CD8-positive, alpha-beta memory T cell (primary cell): ENCODE measurements around the gene EWSR1. TPM values are rescaled to one million over a fixed set of nuclear protein-coding genes. Genes with fewer than 3 reads are reported as not detected.

Source experiments
- CTCF ChIA-PET: fragments of 350-600 bp; sonication (Branson Sonifier 250); formaldehyde crosslinking; loops from one replicate; lab custom pipeline; 2021; ENCODE audit warnings: antibody characterized with exemption; lab: Charles Lee
- POLR2A ChIA-PET: fragments of 350-600 bp; sonication (Branson Sonifier 250); formaldehyde crosslinking; loops from one replicate; lab custom pipeline; 2021; ENCODE audit warnings: antibody characterized with exemption; lab: Charles Lee
- DNase-seq, 5 donors: peaks; one replicate each; pipeline versions ENCODE4 v3.0.0 to v3.0.0-alpha.2; 2020 to 2022; ENCODE audit warnings: mixed read lengths in 1 of 5
- H3K27ac ChIP-seq: one replicate; pipeline ENCODE4 v1.7.0; 2013; ENCODE audit warnings: low read depth, mild to moderate bottlenecking, low read length, moderate library complexity
- H3K27me3 ChIP-seq: 2 replicates; pipeline ENCODE4 v1.7.0; 2013; ENCODE audit warnings: low read length, mild to moderate bottlenecking; ENCODE audit not compliant: insufficient read depth, poor library complexity, severe bottlenecking
- H3K36me3 ChIP-seq: 2 replicates; pipeline ENCODE4 v1.7.0; 2013; ENCODE audit warnings: mild to moderate bottlenecking, low read length, moderate library complexity; ENCODE audit not compliant: insufficient read depth
- H3K4me1 ChIP-seq: 2 replicates; pipeline ENCODE4 v1.7.0; 2013; ENCODE audit warnings: mild to moderate bottlenecking, low read length, moderate library complexity; ENCODE audit not compliant: insufficient read depth
- H3K4me3 ChIP-seq: 2 replicates; pipeline ENCODE4 v1.7.0; 2013; ENCODE audit warnings: mild to moderate bottlenecking, low read length
- H3K9me3 ChIP-seq: 2 replicates; pipeline ENCODE4 v1.7.0; 2013; ENCODE audit warnings: mild to moderate bottlenecking, low read length
- H3K27ac Mint-ChIP-seq, 8 donors: one replicate each; pipeline ENCODE4 v1.8.0; 2020 to 2021; ENCODE audit warnings: mixed read lengths in 8 of 8, mild to moderate bottlenecking in 6 of 8, inconsistent platforms in 3 of 8, moderate library complexity in 3 of 8
- H3K27me3 Mint-ChIP-seq, 2 donors: one replicate each; pipeline ENCODE4 v1.8.0; 2020 to 2021; ENCODE audit warnings: mixed read lengths in 2 of 2, mild to moderate bottlenecking in 1 of 2, moderate library complexity in 1 of 2
- H3K36me3 Mint-ChIP-seq, 3 donors: one replicate each; pipeline ENCODE4 v1.8.0; 2020 to 2021; ENCODE audit warnings: mixed read lengths in 3 of 3, inconsistent platforms in 1 of 3, mild to moderate bottlenecking in 1 of 3
- H3K4me1 Mint-ChIP-seq, 3 donors: one replicate each; pipeline ENCODE4 v1.8.0; 2020 to 2021; ENCODE audit warnings: mixed read lengths in 3 of 3, inconsistent platforms in 1 of 3, mild to moderate bottlenecking in 1 of 3
- H3K4me3 Mint-ChIP-seq, 7 donors: one replicate each; pipeline ENCODE4 v1.8.0; 2020 to 2021; ENCODE audit warnings: mixed read lengths in 7 of 7, mild to moderate bottlenecking in 6 of 7, moderate library complexity in 4 of 7, inconsistent platforms in 2 of 7
- H3K9me3 Mint-ChIP-seq, 5 donors: one replicate each; pipeline ENCODE4 v1.8.0; 2020 to 2022; ENCODE audit warnings: mixed read lengths in 5 of 5, mild to moderate bottlenecking in 3 of 5, moderate library complexity in 2 of 5, inconsistent platforms in 1 of 5
- polyA plus RNA-seq: library from polyadenylated mRNA; unstranded; fragments of 300-500 nt; fragmentation: Illumina TruSeq; gene quantifications from one replicate; pipeline ENCODE4 v1.2.3, GENCODE V29; 2021
- total RNA-seq, 2 experiments: library from RNA; stranded (reverse); gene quantifications; one replicate each; pipeline ENCODE4 v1.2.3, GENCODE V29; 2021

EWSR1 gene
- total and polyA plus RNA-seq, 3 experiments from 2014 or later: 219 to 327 (median 312) TPM

DNA sequence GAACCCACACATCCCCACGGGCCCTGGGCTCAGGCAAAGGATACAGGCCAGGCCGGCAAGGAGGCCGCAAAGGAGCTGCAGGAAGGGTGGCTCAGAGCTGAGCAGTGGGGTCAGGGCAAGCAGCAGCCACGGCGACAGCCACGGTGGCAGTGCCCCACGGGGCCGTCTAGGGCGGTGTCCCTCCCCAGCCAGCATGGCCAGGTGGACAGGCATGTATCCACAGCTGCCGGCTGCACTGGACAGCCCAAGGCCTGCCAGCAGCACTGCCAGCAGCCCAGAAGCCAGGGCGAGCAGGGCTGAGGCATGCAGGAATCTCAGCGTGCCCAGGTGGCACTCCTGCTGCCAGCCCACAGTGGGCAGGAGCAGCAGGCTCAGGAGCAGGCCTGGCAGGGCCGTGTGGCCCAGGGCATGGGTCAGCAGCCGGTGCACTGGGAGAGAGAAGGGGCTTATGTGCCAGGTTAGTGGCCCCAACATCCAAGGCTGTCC is 4.2 kb upstream of the EWSR1 start:
- ChIA-PET POLR2A (no interaction called here), CTCF (no interaction called here)
- H3K9me3 ChIP-seq: no peaks in the 10 kb centered on the region
- peaks cover 0 to 2% of the 10 kb centered on the region in 2 donors for H3K27me3 Mint-ChIP-seq
- peaks cover 14% of the 10 kb centered on the region for H3K4me1 ChIP-seq
- peaks cover 0 to 1% (median 0%) of the 10 kb centered on the region in 5 donors for H3K9me3 Mint-ChIP-seq
- peaks cover 0 to 15% (median 0%) of the 10 kb centered on the region in 3 donors for H3K36me3 Mint-ChIP-seq
- H3K27ac Mint-ChIP-seq: no peak overlapping the region
- H3K36me3 ChIP-seq: no peaks in the 10 kb centered on the region
- H3K27me3 ChIP-seq: no peaks in the 10 kb centered on the region
- no peak for DNase-seq
- H3K4me3 Mint-ChIP-seq: no peak overlapping the region
- H3K4me1 Mint-ChIP-seq: peaks cover 14 to 20% (median 16%) of the 10 kb centered on the region in 3 donors
- no peak overlapping the region for H3K4me3 ChIP-seq
- no peak overlapping the region for H3K27ac ChIP-seq

GRCh38 chr22:29265305-29265704 is 2.8 kb upstream of the EWSR1 start:
- CTCF ChIA-PET: no interaction called here
- H3K27me3 ChIP-seq: no peaks in the 10 kb centered on the region
- no peak for DNase-seq
- H3K4me1 ChIP-seq: peaks cover 24% of the 10 kb centered on the region
- no peaks in the 10 kb centered on the region for H3K36me3 ChIP-seq
- no peak overlapping the region for H3K27ac ChIP-seq
- H3K4me3 ChIP-seq: no peak overlapping the region
- H3K9me3 ChIP-seq: no peaks in the 10 kb centered on the region
- POLR2A ChIA-PET: no interaction called here
- H3K9me3 Mint-ChIP-seq: no peaks in the 10 kb centered on the region
- H3K27me3 Mint-ChIP-seq: peaks cover 0 to 2% of the 10 kb centered on the region in 2 donors
- peaks cover 0 to 25% (median 0%) of the 10 kb centered on the region in 3 donors for H3K36me3 Mint-ChIP-seq
- peak overlapping the region in 1 of 7 donors; percentile 100 for H3K4me3 Mint-ChIP-seq
- H3K4me1 Mint-ChIP-seq: peaks cover 29 to 34% (median 31%) of the 10 kb centered on the region in 3 donors
- H3K27ac Mint-ChIP-seq: no peak overlapping the region

GRCh38 chr22:29265929-29266328 is 2.1 kb upstream of the EWSR1 start:
- peaks cover 30% of the 10 kb centered on the region for H3K4me1 ChIP-seq

DNA sequence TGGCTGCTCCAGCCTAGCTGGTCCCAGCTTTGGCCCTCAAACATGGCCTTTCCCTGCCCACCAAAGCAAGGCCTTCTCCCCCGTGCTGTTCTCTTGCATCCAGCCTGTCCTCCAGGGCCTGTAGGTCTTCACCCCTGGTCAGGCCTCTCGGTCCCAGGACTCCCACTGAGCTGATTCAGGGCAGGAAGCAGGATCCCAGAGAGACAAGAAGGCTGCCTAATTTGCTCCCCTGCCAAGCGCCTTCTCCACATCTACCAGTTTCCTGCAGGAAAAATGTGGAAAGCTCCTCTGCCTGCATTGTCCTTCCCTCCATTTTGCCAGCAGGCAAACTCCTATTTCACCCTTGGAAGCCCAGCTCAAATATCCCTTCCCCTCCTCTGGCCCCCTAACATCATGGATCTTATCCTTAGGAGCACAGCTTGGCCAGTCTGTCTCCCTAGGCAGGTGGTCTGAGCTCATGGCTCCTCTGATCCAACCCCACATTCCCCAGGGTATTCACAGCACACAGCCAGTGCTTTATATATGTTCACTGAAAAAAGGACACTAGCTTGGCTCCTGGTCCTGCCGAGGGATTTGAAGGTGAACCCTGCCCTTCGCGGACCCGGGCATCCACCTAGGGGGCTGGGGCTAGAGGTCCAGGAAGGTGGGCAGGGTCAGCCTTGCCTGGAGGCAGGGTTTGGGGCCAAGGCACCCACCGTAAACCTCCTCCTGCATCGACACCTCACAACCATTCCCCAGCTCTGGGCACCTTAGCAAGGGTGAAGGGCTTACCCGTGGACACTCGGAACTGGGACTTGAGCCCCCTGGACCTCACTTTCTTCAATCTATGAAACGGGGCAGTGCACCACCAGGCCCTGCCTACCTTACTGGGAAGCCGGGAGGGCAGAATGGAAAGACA is 1.3 kb upstream of the EWSR1 start:
- H3K9me3 ChIP-seq: no peaks in the 10 kb centered on the region
- H3K27me3 ChIP-seq: no peaks in the 10 kb centered on the region
- peak overlapping the region; percentile 99 for H3K27ac ChIP-seq
- ChIA-PET CTCF (interaction anchor here (1.0 kb wide), 1 partner anchor 21 kb away, joined by 3 read pairs; no protein-coding TSS in a partner anchor), POLR2A (no interaction called here)
- H3K4me3 Mint-ChIP-seq: peak overlapping the region; percentile 91 to 100 (median 97)
- peaks cover 44 to 49% (median 46%) of the 10 kb centered on the region in 3 donors for H3K4me1 Mint-ChIP-seq
- H3K4me1 ChIP-seq: peaks cover 39% of the 10 kb centered on the region
- H3K27ac Mint-ChIP-seq: peak overlapping the region; percentile 73 to 100 (median 85)
- H3K36me3 ChIP-seq: no peaks in the 10 kb centered on the region
- peaks cover 0 to 37% (median 0%) of the 10 kb centered on the region in 3 donors for H3K36me3 Mint-ChIP-seq
- no peak for DNase-seq
- H3K27me3 Mint-ChIP-seq: peaks cover 0 to 2% of the 10 kb centered on the region in 2 donors
- no peaks in the 10 kb centered on the region for H3K9me3 Mint-ChIP-seq
- H3K4me3 ChIP-seq: peak overlapping the region; percentile 100

More at GRCh38 chr22:29265929-29266328, 2.1 kb upstream of the EWSR1 start:
- DNase-seq: no peak
- H3K36me3 ChIP-seq: no peaks in the 10 kb centered on the region
- H3K27ac Mint-ChIP-seq: no peak overlapping the region
- H3K9me3 Mint-ChIP-seq: no peaks in the 10 kb centered on the region
- H3K27me3 ChIP-seq: no peaks in the 10 kb centered on the region
- no peak overlapping the region for H3K4me3 ChIP-seq
- H3K27me3 Mint-ChIP-seq: peaks cover 0 to 2% of the 10 kb centered on the region in 2 donors
- no peaks in the 10 kb centered on the region for H3K9me3 ChIP-seq
- peaks cover 35 to 40% (median 37%) of the 10 kb centered on the region in 3 donors for H3K4me1 Mint-ChIP-seq
- ChIA-PET CTCF (no interaction called here), POLR2A (no interaction called here)
- peak overlapping the region in 5 of 7 donors; percentile 13 to 100 (median 91) for H3K4me3 Mint-ChIP-seq
- peaks cover 0 to 31% (median 0%) of the 10 kb centered on the region in 3 donors for H3K36me3 Mint-ChIP-seq
- H3K27ac ChIP-seq: no peak overlapping the region

GRCh38 chr22:29267462-29267857 is 608 bp upstream of the EWSR1 start:
- H3K9me3 Mint-ChIP-seq: no peaks in the 10 kb centered on the region
- peaks cover 0 to 43% (median under 1%) of the 10 kb centered on the region in 3 donors for H3K36me3 Mint-ChIP-seq
- Histone ChIP-seq H3K4me3 (peak overlapping the region; percentile 100), H3K27ac (peak overlapping the region; percentile 99), H3K9me3 (no peaks in the 10 kb centered on the region), H3K4me1 (peaks cover 46% of the 10 kb centered on the region), H3K27me3 (no peaks in the 10 kb centered on the region), H3K36me3 (peaks cover 3% of the 10 kb centered on the region)
- H3K4me3 Mint-ChIP-seq: peak overlapping the region; percentile 91 to 100 (median 97)
- POLR2A ChIA-PET: no interaction called here
- peak overlapping the region; percentile 96 to 100 (median 99) for H3K27ac Mint-ChIP-seq
- CTCF ChIA-PET: no interaction called here
- H3K4me1 Mint-ChIP-seq: peaks cover 51 to 55% (median 53%) of the 10 kb centered on the region in 3 donors
- peaks cover 0 to 2% of the 10 kb centered on the region in 2 donors for H3K27me3 Mint-ChIP-seq
- DNase-seq: no peak

DNA sequence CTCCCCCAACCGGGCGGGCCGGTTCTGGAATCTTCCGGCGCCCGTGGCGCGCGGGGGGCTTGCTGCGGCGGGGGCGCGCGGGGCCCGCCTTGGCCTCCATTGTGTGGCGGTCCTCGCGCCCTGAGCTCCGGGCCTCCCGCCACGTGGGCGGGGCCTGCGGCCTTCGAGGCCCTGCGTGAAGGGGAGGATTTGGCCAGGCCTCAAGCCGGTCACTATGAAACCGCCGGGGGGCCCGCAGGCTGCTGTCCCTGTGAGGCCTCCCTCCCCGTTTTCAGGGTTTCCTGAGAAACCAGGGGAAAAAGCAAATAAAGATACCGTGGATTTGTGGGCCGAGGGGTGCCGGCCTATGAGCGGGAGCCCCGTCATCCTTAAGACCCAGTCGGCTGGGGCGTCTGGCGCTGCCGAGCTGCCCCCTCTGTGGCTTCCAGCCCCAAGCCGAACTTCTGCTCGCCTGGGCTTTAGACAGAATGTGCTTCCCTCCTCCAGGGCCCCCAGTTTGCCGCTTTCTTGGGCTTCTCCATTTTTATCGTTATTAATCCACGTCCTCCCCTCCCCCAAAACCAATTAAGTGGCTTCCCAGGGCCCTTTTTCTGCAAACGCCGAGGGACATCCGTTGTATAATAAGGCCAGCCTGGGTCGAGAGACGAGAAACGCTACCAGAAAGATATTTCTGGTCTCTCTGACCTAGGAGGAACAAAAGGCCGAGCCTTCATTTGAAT is 602 bp downstream of the EWSR1 start:
- no peaks in the 10 kb centered on the region for H3K9me3 Mint-ChIP-seq
- peak in 4 of 5 donors; percentile 30 to 65 (median 44) for DNase-seq
- peaks cover 63 to 68% (median 65%) of the 10 kb centered on the region in 3 donors for H3K4me1 Mint-ChIP-seq
- CTCF ChIA-PET: interaction anchor here (0.9 kb wide), 1 partner anchor 23 kb away, joined by 3 read pairs; no protein-coding TSS in a partner anchor
- H3K27me3 ChIP-seq: no peaks in the 10 kb centered on the region
- peak overlapping the region; percentile 100 for H3K4me3 ChIP-seq
- POLR2A ChIA-PET: interaction anchor here (0.5 to 0.6 kb wide), 3 partner anchors 9 to 1671 kb away, joined by 3 to 5 read pairs (median 4); no protein-coding TSS in a partner anchor
- peak overlapping the region; percentile 97 to 100 (median 99) for H3K27ac Mint-ChIP-seq
- H3K27me3 Mint-ChIP-seq: peaks cover 0 to 2% of the 10 kb centered on the region in 2 donors
- H3K27ac ChIP-seq: peak overlapping the region; percentile 99
- peaks cover 0 to 55% (median 5%) of the 10 kb centered on the region in 3 donors for H3K36me3 Mint-ChIP-seq
- H3K9me3 ChIP-seq: no peaks in the 10 kb centered on the region
- H3K4me3 Mint-ChIP-seq: peak overlapping the region; percentile 91 to 100 (median 97)
- H3K4me1 ChIP-seq: peaks cover 56% of the 10 kb centered on the region
- peaks cover 14% of the 10 kb centered on the region for H3K36me3 ChIP-seq

- H3K4me3 Mint-ChIP-seq: peak overlapping the region; percentile 91 to 100 (median 97)
- no peaks in the 10 kb centered on the region for H3K9me3 Mint-ChIP-seq
- DNase-seq: no peak
- Histone ChIP-seq H3K27ac (peak overlapping the region; percentile 99), H3K27me3 (no peaks in the 10 kb centered on the region), H3K9me3 (no peaks in the 10 kb centered on the region), H3K36me3 (peaks cover 18% of the 10 kb centered on the region), H3K4me1 (peaks cover 61% of the 10 kb centered on the region), H3K4me3 (peak overlapping the region; percentile 100)
- peaks cover 0 to 61% (median 5%) of the 10 kb centered on the region in 3 donors for H3K36me3 Mint-ChIP-seq
- peaks cover 0 to 2% of the 10 kb centered on the region in 2 donors for H3K27me3 Mint-ChIP-seq
- CTCF ChIA-PET: no interaction called here
- H3K27ac Mint-ChIP-seq: peak overlapping the region; percentile 63 to 100 (median 94)
- POLR2A ChIA-PET: no interaction called here
- H3K4me1 Mint-ChIP-seq: peaks cover 68 to 73% (median 69%) of the 10 kb centered on the region in 3 donors
Observed at GRCh38 chr22:29269230-29269604, 1.1 kb downstream of the EWSR1 start.
